Gastrocnemius medialis (tissue), 4 donors: ENCODE data around the gene RAD51B.

Experiments used
- POLR2A ChIP-seq, 2 donors: fragments of 450-650 bp; IDR thresholded peaks; one replicate each; pipeline ENCODE4 v1.6.1; 2017; ENCODE audit warnings: antibody characterized with exemption in 2 of 2, mild to moderate bottlenecking in 2 of 2, moderate library complexity in 2 of 2
- TF ChIP-seq, protein P1 (sequence below), 5 experiments: fragments of 450-650 bp in 3 of 5; fragments of 200-600 bp in 2 of 5; sonication (generic) in 2 of 5; IDR thresholded peaks in 4 of 5; conservative IDR thresholded peaks in 1 of 5; 1 replicate in 4 of 5; 2 replicates in 1 of 5; pipeline ENCODE4 v1.5.1; 2016 to 2019; ENCODE audit warnings: antibody characterized with exemption in 5 of 5, mild to moderate bottlenecking in 3 of 5, moderate library complexity in 3 of 5

DNA sequence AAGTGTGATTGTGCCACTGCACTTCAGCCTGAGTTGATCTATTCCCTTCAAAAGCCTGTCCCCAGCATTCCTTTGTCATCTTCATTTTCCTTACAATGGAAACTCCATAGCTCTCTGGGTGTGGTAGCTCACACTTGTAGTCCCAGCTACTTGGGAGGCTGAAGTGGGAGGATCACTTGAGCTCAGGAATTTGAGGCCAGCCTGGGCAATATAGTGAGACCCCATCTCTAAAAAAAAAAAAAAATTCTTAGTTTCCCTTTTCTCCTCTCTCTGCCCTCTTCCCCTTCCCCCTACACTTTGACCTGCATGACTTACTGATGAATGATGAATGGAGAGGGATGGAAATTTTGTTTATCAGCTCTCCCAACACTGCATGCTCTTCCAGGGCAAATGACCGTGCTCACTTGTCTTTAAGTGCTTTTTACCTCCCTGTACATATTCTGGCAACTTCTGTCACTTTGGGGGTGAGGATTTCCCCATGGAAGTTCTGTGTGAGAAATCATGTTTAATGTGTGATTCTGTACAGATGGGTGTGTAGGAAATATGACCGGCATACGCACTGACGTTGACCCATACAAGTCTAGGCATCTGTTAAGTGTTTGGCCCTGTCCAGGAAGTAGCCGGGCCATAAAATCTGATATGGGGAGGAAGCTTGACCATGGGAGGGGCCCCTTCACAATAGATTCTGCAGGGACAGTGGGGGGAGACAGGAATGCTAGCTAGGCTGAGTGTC lies 907.9 kb downstream of the RAD51B start:
- TF ChIP-seq POLR2A (IDR thresholded peaks at IDR 0.05) = no peak
- TF ChIP-seq, protein P1, sequence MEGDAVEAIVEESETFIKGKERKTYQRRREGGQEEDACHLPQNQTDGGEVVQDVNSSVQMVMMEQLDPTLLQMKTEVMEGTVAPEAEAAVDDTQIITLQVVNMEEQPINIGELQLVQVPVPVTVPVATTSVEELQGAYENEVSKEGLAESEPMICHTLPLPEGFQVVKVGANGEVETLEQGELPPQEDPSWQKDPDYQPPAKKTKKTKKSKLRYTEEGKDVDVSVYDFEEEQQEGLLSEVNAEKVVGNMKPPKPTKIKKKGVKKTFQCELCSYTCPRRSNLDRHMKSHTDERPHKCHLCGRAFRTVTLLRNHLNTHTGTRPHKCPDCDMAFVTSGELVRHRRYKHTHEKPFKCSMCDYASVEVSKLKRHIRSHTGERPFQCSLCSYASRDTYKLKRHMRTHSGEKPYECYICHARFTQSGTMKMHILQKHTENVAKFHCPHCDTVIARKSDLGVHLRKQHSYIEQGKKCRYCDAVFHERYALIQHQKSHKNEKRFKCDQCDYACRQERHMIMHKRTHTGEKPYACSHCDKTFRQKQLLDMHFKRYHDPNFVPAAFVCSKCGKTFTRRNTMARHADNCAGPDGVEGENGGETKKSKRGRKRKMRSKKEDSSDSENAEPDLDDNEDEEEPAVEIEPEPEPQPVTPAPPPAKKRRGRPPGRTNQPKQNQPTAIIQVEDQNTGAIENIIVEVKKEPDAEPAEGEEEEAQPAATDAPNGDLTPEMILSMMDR (IDR thresholded peaks at IDR 0.05 in 4 of 5, conservative IDR thresholded peaks at IDR 0.05 in 1 of 5) = no peak
